ENCODE data around the gene PIK3R1. TPM values are rescaled to one million over a fixed set of nuclear protein-coding genes. Genes with fewer than 3 reads are reported as not detected.

The PIK3R1 gene
- total and polyA plus RNA-seq, 2 experiments from 2014 or later, result 5.9 to 9.8 TPM

DNA sequence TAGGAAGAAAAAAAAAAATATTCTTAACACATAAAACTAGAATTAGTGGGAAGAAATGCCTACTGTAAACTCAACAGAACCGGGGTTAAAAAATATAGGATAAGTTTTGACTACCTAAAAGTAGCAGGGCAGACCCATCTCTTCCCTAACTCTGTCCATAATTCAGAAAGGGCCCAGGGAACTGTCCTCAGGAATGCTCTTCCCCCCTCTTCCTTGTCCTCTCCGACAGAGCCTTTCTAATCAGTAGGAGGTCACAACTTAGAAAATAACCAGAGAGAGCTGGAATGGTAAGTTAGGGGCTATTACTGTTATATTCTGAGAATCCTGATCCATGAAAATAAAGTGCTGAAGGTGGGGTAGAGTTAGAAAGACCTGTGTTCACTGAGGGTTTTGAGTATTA is 22.2 kb downstream of the PIK3R1 start:
- Histone ChIP-seq H3K4me2 (no peak overlapping the region), H3K36me3 (ENCODE audit: insufficient read depth) (no peaks in the 10 kb centered on the region), H3K27me3 (ENCODE audit: insufficient read depth) (no peaks in the 10 kb centered on the region), H3K9me2 (ENCODE audit: insufficient read depth) (no peaks in the 10 kb centered on the region), H3K79me2 (replicated peaks; ENCODE audit: insufficient read depth) (peaks cover 13% of the 10 kb centered on the region; the same call in 1 of the 2 replicates), H3K27ac (ENCODE audit: low read depth) (no peak overlapping the region), H4K20me1 (replicated peaks; ENCODE audit: insufficient read depth) (no peaks in the 10 kb centered on the region; the same call in 1 of the 2 replicates), H2AFZ (no peak overlapping the region), H3F3A (replicated peaks; ENCODE audit: low read depth) (no peaks in the 10 kb centered on the region), H3K4me1 (ENCODE audit: insufficient read depth) (no peaks in the 10 kb centered on the region), H3K4me3 (no peak overlapping the region)
- Mint-ChIP-seq H3K27ac (no peak overlapping the region), H3K9me3 (no peaks in the 10 kb centered on the region), H3K4me1 (peaks cover 10% of the 10 kb centered on the region), H3K27me3 (ENCODE audit: insufficient read depth, low read depth, poor library complexity) (peaks cover 2% of the 10 kb centered on the region), H3K36me3 (ENCODE audit: low read depth) (no peaks in the 10 kb centered on the region), H3K4me3 (no peak overlapping the region)
- DNase-seq (ENCODE audit: low spot score) (no peak), ATAC-seq (peak; percentile 66)
- TF ChIP-seq EZH2 (IDR thresholded peaks at IDR 0.05; ENCODE audit: low read depth, unreplicated experiment), result no peak
- no peak for TF ChIP-seq EZH2phosphoT487 (IDR thresholded peaks at IDR 0.05; ENCODE audit: unreplicated experiment)
- no peak for TF ChIP-seq ZNF331 (CRISPR knock-in tag; IDR thresholded peaks at IDR 0.05; ENCODE audit: low read depth)
- TF ChIP-seq, protein P1, sequence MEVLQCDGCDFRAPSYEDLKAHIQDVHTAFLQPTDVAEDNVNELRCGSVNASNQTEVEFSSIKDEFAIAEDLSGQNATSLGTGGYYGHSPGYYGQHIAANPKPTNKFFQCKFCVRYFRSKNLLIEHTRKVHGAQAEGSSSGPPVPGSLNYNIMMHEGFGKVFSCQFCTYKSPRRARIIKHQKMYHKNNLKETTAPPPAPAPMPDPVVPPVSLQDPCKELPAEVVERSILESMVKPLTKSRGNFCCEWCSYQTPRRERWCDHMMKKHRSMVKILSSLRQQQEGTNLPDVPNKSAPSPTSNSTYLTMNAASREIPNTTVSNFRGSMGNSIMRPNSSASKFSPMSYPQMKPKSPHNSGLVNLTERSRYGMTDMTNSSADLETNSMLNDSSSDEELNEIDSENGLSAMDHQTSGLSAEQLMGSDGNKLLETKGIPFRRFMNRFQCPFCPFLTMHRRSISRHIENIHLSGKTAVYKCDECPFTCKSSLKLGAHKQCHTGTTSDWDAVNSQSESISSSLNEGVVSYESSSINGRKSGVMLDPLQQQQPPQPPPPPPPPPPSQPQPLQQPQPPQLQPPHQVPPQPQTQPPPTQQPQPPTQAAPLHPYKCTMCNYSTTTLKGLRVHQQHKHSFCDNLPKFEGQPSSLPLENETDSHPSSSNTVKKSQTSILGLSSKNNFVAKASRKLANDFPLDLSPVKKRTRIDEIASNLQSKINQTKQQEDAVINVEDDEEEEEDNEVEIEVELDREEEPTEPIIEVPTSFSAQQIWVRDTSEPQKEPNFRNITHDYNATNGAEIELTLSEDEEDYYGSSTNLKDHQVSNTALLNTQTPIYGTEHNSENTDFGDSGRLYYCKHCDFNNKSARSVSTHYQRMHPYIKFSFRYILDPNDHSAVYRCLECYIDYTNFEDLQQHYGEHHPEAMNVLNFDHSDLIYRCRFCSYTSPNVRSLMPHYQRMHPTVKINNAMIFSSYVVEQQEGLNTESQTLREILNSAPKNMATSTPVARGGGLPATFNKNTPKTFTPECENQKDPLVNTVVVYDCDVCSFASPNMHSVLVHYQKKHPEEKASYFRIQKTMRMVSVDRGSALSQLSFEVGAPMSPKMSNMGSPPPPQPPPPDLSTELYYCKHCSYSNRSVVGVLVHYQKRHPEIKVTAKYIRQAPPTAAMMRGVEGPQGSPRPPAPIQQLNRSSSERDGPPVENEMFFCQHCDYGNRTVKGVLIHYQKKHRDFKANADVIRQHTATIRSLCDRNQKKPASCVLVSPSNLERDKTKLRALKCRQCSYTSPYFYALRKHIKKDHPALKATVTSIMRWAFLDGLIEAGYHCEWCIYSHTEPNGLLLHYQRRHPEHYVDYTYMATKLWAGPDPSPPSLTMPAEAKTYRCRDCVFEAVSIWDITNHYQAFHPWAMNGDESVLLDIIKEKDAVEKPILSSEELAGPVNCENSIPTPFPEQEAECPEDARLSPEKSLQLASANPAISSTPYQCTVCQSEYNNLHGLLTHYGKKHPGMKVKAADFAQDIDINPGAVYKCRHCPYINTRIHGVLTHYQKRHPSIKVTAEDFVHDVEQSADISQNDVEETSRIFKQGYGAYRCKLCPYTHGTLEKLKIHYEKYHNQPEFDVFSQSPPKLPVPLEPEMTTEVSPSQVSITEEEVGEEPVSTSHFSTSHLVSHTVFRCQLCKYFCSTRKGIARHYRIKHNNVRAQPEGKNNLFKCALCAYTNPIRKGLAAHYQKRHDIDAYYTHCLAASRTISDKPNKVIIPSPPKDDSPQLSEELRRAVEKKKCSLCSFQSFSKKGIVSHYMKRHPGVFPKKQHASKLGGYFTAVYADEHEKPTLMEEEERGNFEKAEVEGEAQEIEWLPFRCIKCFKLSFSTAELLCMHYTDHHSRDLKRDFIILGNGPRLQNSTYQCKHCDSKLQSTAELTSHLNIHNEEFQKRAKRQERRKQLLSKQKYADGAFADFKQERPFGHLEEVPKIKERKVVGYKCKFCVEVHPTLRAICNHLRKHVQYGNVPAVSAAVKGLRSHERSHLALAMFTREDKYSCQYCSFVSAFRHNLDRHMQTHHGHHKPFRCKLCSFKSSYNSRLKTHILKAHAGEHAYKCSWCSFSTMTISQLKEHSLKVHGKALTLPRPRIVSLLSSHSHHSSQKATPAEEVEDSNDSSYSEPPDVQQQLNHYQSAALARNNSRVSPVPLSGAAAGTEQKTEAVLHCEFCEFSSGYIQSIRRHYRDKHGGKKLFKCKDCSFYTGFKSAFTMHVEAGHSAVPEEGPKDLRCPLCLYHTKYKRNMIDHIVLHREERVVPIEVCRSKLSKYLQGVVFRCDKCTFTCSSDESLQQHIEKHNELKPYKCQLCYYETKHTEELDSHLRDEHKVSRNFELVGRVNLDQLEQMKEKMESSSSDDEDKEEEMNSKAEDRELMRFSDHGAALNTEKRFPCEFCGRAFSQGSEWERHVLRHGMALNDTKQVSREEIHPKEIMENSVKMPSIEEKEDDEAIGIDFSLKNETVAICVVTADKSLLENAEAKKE (CRISPR knock-in tag; IDR thresholded peaks at IDR 0.05), result no peak
- TF ChIP-seq, protein P2, sequence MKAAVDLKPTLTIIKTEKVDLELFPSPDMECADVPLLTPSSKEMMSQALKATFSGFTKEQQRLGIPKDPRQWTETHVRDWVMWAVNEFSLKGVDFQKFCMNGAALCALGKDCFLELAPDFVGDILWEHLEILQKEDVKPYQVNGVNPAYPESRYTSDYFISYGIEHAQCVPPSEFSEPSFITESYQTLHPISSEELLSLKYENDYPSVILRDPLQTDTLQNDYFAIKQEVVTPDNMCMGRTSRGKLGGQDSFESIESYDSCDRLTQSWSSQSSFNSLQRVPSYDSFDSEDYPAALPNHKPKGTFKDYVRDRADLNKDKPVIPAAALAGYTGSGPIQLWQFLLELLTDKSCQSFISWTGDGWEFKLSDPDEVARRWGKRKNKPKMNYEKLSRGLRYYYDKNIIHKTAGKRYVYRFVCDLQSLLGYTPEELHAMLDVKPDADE (IDR thresholded peaks at IDR 0.05), result no peak
- TF ChIP-seq JUNB (IDR thresholded peaks at IDR 0.05; ENCODE audit: unreplicated experiment), result no peak
- TF ChIP-seq, protein P3, sequence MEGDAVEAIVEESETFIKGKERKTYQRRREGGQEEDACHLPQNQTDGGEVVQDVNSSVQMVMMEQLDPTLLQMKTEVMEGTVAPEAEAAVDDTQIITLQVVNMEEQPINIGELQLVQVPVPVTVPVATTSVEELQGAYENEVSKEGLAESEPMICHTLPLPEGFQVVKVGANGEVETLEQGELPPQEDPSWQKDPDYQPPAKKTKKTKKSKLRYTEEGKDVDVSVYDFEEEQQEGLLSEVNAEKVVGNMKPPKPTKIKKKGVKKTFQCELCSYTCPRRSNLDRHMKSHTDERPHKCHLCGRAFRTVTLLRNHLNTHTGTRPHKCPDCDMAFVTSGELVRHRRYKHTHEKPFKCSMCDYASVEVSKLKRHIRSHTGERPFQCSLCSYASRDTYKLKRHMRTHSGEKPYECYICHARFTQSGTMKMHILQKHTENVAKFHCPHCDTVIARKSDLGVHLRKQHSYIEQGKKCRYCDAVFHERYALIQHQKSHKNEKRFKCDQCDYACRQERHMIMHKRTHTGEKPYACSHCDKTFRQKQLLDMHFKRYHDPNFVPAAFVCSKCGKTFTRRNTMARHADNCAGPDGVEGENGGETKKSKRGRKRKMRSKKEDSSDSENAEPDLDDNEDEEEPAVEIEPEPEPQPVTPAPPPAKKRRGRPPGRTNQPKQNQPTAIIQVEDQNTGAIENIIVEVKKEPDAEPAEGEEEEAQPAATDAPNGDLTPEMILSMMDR (conservative IDR thresholded peaks at IDR 0.05; ENCODE audit: low read depth in 2 of 2), result no peak
- TF ChIP-seq CREB1 (CRISPR knock-in tag; IDR thresholded peaks at IDR 0.05; ENCODE audit: low read depth), result no peak
- no peak for TF ChIP-seq NANOG (IDR thresholded peaks at IDR 0.05; ENCODE audit: borderline replicate concordance)
- TF ChIP-seq, protein P4, sequence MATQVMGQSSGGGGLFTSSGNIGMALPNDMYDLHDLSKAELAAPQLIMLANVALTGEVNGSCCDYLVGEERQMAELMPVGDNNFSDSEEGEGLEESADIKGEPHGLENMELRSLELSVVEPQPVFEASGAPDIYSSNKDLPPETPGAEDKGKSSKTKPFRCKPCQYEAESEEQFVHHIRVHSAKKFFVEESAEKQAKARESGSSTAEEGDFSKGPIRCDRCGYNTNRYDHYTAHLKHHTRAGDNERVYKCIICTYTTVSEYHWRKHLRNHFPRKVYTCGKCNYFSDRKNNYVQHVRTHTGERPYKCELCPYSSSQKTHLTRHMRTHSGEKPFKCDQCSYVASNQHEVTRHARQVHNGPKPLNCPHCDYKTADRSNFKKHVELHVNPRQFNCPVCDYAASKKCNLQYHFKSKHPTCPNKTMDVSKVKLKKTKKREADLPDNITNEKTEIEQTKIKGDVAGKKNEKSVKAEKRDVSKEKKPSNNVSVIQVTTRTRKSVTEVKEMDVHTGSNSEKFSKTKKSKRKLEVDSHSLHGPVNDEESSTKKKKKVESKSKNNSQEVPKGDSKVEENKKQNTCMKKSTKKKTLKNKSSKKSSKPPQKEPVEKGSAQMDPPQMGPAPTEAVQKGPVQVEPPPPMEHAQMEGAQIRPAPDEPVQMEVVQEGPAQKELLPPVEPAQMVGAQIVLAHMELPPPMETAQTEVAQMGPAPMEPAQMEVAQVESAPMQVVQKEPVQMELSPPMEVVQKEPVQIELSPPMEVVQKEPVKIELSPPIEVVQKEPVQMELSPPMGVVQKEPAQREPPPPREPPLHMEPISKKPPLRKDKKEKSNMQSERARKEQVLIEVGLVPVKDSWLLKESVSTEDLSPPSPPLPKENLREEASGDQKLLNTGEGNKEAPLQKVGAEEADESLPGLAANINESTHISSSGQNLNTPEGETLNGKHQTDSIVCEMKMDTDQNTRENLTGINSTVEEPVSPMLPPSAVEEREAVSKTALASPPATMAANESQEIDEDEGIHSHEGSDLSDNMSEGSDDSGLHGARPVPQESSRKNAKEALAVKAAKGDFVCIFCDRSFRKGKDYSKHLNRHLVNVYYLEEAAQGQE (IDR thresholded peaks at IDR 0.05; ENCODE audit: unreplicated experiment), result no peak
- TF ChIP-seq ZNF114 (CRISPR knock-in tag; IDR thresholded peaks at IDR 0.05), result no peak
- TF ChIP-seq POLR2AphosphoS5 (IDR thresholded peaks at IDR 0.05; ENCODE audit: low read depth), result no peak
- TF ChIP-seq STAT1 (IDR thresholded peaks at IDR 0.05; ENCODE audit: unreplicated experiment), result no peak
